GM18519 (cell line): Measurements from ENCODE around the gene RPL6.
A peak's percentile ranks its signal among the peaks of the same experiment; 100 is the strongest.
"Not testable (repeated sequence)": the region's sequence is repeated elsewhere in the genome, so short reads cannot be mapped to it uniquely, and the experiment has no call there.

Source experiments
- ATAC-seq: cut with Tn5 transposase; IDR thresholded peaks from one replicate; pipeline ENCODE4 v1.9.1; 2021; ENCODE audit warnings: mild to moderate bottlenecking, moderate library complexity; ENCODE audit not compliant: unreplicated experiment, low FRiP score

The RPL6 gene

DNA sequence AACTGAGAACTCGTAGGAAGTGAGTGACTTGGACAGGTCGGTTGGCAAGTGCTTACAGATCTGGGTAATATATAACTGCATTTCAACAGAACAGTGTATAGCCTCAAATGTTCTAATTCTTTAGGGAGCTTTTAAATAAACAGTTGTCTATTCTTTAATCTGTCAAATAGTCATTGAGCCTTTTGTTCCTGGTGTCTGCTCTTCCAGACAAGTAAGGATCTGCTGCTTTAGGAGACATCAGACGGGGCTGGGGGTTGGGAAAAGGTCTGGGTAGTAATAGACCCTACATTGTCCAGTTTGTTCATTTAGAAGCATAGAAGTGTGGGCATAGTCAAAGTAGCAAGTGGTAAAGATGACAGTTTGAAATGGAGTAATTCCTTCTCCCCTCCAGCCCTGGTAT is 11.3 kb upstream of the RPL6 start:
- no peak for ATAC-seq

DNA sequence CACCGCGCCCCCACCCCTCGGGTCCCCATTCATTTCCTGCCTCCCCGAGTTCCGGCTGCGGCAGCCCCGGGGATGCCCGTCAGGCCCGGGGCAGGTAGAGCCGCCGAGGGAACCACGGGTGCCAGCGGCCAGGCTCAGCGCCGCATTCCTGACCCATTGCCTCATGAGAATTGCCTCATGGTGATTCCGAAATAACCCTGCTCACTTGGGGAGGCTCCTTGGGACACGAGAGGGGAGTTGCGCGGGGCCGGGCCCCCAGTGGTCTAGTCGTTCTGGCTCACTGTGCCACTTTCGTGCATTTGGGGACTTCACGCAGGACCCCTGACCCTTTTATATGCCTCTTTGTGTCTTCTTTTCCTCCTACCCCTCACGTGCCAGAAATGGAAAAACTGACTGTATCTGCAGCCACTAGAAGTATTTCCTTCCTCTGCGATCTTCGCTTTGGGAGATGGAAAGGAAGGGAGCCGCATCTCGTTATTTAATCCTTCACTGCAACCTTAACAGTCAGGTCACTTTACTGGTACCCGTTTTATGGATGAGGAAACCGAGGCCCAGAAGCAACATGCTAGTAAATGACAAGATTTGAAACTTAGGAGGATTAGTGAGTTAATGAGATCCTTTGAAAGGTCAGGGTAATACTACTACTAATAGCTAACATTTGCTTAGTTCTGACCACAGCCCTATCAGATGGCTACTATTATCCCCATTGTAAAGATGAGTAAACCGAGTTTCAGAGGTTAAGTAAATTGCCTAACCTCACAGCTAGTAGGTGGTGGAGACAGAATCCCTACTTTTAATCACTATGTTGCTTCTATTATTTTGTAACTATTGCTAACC is 10.1 kb upstream of the RPL6 start:
- ATAC-seq, result no peak

DNA sequence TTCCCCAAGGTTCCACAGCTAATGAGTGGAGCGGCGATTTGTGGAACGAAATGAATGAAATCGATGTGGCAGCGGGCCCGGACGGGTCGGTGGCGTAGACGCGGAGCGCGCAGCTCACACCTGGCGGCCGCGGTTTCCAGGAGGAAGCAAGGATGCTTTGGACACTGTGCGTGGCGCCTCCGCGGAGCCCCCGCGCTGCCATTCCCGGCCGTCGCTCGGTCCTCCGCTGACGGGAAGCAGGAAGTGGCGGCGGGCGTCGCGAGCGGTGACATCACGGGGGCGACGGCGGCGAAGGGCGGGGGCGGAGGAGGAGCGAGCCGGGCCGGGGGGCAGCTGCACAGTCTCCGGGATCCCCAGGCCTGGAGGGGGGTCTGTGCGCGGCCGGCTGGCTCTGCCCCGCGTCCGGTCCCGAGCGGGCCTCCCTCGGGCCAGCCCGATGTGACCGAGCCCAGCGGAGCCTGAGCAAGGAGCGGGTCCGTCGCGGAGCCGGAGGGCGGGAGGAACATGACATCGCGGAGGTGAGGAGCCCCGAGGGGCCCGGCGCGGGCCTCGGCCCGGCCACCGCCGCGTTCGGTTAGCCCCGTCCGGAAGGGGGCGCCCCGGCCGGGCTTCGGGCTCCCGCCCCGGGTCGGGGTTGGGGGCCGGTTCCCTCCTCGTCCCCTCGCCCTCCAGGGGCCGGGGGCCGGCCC is 9.3 kb upstream of the RPL6 start, which contains the start of gene PTPN11:
PTPN11 (plus strand) TSS at position 340 of the 689 bp plus-strand sequence; CDS start at position 505, 165 bp downstream.
- ATAC-seq, result peak; percentile 50

DNA sequence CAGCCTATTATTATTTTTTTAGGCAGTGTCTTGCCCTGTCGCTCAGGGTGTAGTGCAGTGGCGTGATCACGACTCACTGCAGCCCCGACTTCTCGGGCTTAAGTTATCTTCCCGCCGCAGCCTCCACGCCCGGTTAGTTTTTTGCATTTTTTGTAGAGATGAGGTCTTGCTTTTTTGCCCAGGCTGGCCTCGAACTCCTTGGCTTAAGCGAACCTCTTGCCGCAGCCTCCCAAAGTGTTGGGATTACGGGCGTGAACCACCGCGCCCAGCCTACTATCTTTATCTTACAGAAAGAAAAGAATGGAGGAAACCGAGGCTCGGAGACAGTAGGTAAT is 8.8 kb upstream of the RPL6 start:
- ATAC-seq, result no peak

DNA sequence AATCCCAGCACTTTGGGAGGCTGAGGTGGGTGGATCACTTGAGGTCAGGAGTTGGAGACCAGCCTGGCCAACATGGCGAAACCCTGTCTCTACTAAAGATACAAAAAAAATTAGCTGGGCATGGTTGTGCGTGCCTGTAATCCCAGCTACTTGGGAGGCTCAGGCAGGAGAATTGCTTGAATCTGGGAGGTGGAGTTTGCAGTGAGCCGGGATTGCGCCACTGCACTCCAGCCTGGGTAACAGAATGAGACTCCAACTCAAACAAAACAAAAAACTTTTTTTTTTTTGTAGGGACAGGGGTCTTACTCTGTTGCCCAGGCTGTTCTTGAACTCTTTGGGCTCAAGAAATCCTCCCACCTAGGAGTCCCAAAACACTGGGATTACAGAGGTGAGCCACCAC is 6.1 kb upstream of the RPL6 start:
- not testable (repeated sequence) for ATAC-seq

DNA sequence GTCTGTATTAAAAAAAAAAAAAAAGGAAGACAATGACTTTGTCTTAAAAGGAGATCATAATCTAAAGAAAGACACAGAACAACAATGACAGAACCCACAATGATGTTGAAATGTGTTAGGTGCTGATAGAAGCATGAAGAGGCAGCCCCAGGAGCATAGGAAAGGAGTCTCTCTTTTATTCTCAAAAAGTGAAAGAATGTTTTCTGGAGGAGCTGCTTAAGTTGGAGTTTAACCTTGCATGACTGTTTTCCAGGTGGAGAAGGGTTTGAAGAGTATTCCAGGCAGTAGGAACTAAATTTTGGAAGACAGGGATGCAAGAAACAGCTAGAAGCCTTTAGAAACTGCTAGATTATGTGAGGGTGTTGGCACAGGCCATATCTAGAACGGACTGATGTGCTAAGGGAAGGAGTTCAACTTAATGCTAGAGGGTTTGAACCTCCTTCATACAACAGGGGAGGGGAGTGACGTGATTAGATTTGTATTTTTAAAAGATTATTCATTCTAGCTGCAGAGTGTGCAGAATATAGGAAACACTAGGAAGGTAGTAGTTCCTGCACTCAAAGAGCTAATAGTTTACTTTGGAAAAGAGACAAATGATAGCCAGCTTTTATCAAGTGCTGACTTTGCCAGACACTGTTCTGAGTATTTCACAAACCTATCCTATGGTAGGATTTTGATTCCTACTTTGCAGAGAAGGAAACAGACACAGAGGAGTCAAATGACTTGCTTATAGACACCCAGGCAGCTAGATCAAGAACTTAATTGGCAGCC is 4.6 kb upstream of the RPL6 start:
- no peak for ATAC-seq

DNA sequence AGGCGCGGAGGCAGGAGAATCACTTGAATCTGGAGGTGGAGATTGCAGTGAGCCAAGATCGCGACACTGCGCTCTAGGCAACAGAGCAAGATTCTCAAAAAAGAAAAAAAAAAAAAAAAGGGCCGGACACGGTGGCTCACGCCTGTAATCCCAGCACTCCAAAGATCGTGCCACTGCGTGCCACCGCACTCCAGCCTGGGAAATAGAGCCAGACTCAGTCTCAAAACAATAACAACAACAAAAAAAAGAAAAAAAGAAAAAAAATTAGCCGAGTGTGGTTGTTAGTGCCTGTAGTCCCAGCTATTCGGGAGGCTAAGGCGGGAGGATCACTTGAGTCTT is 470 bp upstream of the RPL6 start:
- no peak for ATAC-seq

DNA sequence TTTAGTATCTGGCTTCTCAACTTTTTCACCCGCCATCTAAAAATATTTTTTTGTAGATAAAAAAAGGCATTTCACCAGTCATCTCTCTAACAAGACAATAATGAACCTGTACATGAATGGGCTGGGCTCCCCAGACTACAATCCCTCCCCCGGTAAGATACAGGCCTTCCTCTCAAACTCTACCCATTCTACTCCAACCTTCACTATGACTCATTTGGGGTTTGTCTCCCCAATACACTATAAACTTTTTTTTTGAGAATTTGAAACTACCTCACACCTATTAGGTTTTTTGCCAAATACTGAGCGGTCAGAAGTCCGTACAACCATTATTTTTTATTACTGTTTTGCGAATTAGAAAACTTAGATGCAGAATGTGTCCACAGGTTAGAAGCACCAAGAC is 784 bp downstream of the RPL6 start:
- no peak for ATAC-seq

DNA sequence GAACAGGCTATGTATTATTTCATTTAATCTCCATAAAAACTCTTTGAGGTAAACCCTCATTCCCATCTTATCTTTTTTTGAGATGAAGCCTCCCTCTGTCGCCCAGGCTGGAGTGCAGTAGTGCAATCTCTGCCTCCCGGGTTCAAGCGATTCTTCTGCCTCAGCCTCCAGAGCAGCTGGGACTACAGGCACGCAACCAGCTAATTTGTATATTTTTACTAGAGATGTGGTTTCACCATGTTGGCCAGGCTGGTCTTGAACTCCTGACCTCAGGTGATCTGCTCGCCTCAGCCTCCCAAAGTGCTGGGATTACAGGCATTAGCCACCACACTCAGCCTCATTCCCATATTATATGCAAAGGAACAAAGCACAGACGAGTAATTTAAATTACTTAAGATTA is 1.7 kb downstream of the RPL6 start:
- not testable (repeated sequence) for ATAC-seq

DNA sequence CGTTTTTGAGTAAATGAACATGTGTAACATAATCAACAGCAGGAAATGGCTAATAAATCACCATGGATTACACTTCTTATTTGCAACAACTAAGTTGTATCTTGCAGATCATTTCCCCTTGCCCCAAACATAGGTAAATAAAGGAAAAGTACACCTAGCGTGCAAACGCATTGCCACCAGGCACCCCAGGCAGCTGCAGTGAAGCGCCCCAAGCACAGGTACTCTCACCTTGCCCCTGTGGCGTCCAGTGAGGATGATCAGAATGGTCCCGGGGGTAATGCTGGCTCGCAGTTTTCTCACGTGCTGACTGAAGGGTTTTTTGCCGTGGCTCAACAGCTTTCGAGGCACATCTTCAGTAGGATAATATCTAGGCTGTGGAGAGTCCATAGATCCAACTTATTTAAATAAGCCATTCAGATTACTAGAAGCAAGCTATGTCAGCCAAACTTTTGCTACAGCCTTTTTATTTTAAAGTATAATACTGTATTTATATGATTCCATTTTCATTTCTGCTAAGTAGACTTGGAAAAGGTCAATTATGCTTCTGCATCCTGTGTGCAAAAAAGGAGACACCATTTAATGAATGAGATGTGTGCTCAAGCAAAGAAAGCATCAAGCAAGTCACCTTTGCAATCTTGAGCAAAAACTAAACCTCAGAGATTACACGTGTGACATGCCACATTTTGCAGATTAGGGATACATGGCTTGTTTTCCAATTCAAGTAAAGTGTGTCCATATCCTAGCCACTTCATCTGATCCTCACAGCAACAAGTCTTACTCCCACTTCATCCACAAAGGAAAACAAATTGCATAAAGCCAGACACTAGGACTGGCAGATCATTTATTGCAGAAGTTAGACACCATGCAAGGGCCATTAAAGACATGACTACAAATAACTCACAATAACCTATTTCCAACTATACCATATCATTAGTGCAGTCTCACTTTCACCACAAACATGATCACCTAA is 2.6 kb downstream of the RPL6 start:
- ATAC-seq, result no peak

DNA sequence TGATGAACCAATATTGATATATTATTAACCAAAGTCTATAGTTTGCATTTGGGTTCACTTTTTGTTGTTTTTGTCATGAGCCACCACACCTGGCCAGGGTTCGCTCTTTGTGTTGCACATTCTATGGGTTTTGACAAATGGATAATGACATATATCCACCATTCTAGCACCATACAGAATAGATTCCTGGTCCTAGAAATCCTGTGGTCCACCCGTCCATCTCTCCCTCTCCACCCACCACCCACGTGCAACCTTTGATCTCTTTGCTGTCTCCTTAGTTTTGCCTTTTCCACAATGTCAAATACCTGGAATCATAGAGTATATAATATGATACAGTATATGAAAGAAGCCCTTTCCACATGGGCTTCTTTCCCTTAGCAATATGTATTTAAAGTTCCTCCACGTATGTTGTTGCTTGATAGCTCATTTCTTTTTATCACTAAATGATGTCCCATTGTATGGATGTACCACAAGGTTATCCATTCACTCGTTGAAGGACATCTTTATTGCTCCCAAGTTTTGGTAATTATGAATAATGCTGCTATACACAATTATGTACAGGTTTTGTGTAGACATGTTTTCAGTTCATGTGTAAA is 7.4 kb downstream of the RPL6 start:
- no peak for ATAC-seq

DNA sequence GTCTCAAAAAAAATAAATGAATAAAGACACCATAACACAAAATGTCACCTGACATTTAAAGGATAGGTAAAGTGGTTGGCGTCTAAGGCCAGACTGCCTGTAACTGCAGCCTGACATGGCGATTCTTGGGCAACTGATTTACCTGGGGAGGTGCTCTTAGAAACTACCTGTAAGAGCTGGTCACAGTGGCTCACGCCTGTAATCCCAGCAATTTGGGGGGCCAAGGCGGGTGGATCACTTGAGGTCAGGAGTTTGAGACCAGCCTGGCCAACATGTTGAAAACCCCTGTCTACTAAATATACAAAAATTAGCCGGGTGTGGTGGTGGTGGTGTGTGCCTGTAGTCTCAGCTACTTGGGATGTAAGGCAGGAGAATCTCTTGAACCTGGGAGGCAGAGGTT is 8.4 kb downstream of the RPL6 start:
- no peak for ATAC-seq

DNA sequence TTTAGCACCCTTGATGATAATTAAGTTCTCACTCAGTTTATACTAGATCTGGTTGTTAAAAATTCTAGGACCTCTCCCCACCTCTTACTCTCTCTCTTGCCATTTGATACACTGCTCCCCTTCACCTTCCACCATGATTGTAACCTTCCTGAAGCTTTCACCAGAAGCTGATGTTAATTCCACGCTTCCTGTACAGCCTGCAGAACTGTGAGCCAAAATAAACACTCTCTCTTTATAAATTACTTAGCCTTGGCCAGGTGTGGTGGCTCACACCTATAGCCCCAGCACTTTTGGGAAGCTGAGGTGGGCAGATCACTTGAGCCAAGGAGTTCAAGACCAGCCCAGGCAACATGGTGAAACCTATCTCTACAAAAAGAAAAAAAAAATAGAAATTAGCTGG is 16.1 kb downstream of the RPL6 start:
- no peak for ATAC-seq

DNA sequence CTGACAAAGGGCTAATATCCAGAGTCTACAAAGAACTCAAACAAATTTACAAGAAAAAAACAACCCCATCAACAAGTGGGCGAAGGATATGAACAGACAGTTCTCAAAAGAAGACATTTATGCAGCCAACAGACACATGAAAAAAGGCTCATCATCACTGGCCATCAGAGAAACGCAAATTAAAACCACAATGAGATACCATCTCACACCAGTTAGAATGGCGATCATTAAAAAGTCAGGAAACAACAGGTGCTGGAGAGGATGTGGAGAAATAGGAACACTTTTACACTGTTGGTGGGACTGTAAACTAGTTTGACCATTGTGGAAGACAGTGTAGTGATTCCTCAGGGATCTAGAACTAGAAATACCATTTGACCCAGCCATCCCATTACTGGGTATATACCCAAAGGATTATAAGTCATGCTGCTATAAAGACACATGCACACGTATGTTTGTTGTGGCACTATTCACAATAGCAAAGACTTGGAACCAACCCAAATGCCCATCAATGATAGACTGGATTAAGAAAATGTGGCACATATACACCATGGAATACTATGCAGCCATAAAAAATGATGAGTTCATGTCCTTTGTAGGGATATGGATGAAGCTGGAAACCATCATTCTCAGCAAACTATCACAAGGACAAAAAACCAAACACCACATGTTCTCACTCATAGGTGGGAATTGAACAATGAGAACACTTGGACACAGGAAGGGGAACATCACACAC is 19.3 kb downstream of the RPL6 start:
- not testable (repeated sequence) for ATAC-seq

DNA sequence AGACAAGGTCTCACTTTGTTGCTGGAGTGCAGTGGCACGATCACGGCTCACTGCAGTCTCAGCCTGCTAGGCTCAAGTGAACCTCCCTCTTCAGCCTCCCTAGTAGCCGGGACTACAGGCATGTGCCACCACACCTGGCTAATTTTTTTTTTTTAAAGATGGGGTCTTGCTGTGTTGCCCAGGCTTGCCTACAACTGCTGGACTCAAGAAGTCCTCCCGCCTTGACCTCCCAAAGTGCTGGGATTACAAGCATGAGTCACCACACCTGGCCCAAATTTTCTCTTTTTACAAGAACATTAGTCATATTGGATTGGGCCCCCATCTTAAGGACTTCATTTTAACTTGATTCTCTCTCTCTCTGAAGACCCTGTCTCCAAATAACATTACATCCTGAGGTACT is 20.2 kb downstream of the RPL6 start:
- ATAC-seq, result no peak

DNA sequence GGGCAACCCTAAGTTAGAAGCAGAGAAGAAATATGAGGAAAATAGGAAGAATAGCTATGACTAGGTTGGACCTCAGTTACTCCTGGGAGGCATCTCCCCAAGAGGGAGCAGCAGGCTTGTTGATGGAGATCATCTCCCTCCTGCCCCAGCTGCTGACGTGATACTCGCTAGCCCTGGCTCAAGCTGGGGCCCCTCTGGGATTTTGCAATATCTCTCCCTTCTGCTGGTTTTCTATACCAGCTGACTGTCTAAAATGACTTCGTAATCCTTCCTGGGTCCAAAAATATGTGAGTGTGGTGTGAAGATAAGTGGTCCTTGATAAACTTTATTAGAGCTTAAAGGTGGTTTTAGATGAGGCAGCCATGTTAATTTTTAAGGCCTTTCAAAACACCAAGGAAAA is 22.7 kb downstream of the RPL6 start:
- no peak for ATAC-seq

DNA sequence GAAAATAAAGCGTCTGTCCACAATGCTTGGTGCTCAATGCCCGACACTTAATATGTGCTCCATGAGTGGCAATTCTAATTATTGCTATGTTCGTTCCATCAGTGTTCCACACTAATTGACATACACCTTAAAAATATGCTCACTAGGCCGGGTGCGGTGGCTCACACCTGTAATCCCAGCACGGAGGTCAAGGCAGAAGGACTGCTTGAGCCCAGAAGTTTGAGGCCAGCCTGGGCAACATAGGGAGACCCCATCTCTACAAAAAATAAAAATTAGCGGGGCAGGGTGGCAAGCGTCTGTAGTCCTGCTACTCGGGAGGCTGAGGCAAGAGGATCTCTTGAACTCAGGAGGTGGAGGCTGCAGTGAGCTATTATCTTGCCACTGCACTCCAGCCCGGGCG is 26.5 kb downstream of the RPL6 start:
- no peak for ATAC-seq

DNA sequence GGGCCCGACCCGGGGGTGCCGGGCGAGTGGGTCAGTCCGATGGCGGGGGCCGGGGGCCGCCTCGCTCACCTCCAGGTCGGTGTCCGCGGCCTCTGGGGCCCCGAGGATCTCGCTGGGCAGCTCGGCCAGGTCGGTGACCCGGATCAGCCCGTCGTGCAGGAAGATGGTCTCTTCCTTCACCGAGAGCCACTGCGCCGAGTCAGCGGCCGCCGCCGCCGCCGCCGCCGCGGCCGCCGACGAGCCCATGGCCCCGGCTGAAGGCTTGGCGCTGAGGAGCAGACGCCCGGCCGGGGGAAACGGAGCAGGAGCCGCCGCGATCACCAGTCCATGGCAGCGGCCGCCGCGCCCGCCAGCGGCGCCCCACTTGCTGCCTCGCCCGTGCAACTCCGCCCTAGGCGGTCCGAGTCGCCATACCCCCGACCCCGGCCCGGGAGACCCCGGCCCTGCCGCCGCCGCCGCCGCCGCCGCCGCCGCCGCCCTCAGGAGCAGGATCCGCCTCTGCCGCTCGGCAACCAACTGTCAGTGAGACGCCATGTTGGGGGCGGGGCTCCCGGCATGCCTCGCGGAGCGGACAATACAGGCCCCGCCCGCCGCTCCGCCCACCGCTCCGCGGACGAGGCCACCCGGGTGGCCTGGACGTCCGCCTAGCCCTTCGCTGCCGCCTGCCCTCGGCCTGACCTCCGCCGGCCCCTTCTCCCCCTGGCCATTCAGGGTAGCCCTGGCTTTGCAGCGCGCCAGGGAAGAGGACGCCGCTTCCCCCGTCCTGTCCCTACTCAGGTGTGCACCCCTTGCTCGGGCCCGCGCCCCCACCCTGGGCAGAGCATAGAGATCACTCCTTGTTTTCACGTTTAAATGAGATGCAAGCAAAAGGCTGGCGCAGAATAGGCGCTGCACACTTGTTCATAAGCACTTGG is 27.3 kb downstream of the RPL6 start, which contains the start of gene HECTD4:
HECTD4 (minus strand) TSS at position 549 of the 914 bp plus-strand sequence; CDS start at position 246, 303 bp downstream.
- ATAC-seq, result peak; percentile 68
